ENCODE measurements around the gene LYZL1. TPM values are rescaled to one million over a fixed set of nuclear protein-coding genes. Genes with fewer than 3 reads are reported as not detected.

The LYZL1 gene
- total RNA-seq, 4 donors from 2014 or later: not detected

DNA sequence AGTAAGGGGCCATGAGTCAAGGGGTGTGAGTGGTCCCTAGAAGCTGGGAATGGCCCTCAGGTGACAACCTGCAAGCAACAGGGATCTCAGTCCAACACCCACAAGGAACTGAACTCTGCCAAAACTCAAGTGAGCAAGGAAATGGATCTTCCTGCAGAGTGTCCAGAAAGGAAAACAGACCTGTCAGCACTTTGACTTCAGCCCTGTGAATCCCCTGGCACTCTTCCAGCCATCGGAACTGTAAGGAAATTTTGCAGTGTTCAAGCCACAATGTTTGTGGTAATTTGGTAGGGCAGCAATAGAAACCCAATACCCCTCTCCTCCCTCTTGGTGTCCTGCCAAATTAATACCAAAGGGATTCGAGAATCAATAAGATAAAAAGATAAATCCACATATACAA is 6.9 kb downstream of the LYZL1 start:
- no peak for DNase-seq
- Histone ChIP-seq H3K27ac (no peak overlapping the region), H3K4me1 (no peaks in the 10 kb centered on the region), H3K4me3 (no peak overlapping the region), H3K36me3 (no peaks in the 10 kb centered on the region), H3K27me3 (no peaks in the 10 kb centered on the region), H3K9me3 (peaks cover 0 to 8% of the 10 kb centered on the region in 2 donors)
- intact Hi-C loops (cut with DNase I; ENCODE audit: low total_unique reads): no loop called here
- no peak for TF ChIP-seq POLR2A (IDR thresholded peaks at IDR 0.05)
- TF ChIP-seq, protein P1, sequence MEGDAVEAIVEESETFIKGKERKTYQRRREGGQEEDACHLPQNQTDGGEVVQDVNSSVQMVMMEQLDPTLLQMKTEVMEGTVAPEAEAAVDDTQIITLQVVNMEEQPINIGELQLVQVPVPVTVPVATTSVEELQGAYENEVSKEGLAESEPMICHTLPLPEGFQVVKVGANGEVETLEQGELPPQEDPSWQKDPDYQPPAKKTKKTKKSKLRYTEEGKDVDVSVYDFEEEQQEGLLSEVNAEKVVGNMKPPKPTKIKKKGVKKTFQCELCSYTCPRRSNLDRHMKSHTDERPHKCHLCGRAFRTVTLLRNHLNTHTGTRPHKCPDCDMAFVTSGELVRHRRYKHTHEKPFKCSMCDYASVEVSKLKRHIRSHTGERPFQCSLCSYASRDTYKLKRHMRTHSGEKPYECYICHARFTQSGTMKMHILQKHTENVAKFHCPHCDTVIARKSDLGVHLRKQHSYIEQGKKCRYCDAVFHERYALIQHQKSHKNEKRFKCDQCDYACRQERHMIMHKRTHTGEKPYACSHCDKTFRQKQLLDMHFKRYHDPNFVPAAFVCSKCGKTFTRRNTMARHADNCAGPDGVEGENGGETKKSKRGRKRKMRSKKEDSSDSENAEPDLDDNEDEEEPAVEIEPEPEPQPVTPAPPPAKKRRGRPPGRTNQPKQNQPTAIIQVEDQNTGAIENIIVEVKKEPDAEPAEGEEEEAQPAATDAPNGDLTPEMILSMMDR (IDR thresholded peaks at IDR 0.05): no peak

DNA sequence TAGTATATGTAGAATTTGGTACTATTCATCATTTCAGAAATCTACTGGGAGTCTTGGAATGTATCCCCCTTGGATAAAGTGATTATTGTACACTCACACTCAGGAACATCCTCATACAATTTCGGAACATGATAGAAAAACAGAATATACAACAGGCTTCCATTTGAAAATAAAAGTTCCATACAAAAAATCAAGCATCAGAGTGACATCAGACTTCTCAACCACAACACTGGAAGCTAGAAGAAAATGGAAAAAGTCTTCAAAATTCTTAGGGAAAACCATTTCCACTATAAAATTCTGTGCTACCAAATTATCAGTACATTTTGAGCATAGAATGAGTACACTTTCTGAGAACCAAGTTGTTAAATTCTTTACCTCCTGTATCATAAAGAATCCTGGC is 8.8 kb downstream of the LYZL1 start:
- TF ChIP-seq, protein P1 (IDR thresholded peaks at IDR 0.05): no peak
- TF ChIP-seq POLR2A (IDR thresholded peaks at IDR 0.05): no peak
- Histone ChIP-seq H3K36me3 (no peaks in the 10 kb centered on the region), H3K4me1 (no peaks in the 10 kb centered on the region), H3K27ac (no peak overlapping the region), H3K27me3 (no peaks in the 10 kb centered on the region), H3K4me3 (no peak overlapping the region), H3K9me3 (peaks cover 0 to 16% of the 10 kb centered on the region in 2 donors)
- intact Hi-C loops (cut with DNase I; ENCODE audit: low total_unique reads): no loop called here
- DNase-seq: no peak

DNA sequence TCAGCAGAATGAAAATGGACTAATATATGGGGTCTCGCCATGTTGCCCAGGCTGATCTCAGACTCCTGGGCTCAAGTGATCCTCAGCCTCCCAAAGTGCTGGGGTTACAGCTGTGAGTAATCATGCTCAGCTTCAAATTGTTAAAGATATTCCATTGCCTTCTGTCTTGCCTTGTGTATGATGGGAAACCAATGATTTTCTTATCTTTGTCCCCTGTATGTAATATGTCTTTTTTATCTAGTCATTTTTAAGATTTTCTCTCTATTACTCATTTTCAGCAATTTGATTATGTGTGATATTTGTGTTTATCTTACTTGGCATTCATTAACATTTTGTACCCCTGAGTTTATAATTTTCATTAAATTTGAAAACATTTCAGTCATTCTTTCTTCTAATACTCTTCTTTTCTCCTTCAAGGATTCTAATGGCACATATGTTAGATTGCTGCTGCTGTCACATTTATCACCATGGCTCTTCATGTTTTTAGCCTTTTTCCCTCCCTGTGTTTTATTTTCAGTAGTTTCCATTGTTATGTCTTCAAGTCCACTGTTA is 12.6 kb downstream of the LYZL1 start:
- Histone ChIP-seq H3K4me1 (no peaks in the 10 kb centered on the region), H3K27ac (no peak overlapping the region), H3K4me3 (no peak overlapping the region), H3K9me3 (peaks cover 0 to 16% of the 10 kb centered on the region in 2 donors), H3K27me3 (no peaks in the 10 kb centered on the region), H3K36me3 (no peaks in the 10 kb centered on the region)
- intact Hi-C loops (cut with DNase I; ENCODE audit: low total_unique reads): no loop called here
- TF ChIP-seq, protein P1 (IDR thresholded peaks at IDR 0.05): no peak
- no peak for TF ChIP-seq POLR2A (IDR thresholded peaks at IDR 0.05)
- DNase-seq: no peak

DNA sequence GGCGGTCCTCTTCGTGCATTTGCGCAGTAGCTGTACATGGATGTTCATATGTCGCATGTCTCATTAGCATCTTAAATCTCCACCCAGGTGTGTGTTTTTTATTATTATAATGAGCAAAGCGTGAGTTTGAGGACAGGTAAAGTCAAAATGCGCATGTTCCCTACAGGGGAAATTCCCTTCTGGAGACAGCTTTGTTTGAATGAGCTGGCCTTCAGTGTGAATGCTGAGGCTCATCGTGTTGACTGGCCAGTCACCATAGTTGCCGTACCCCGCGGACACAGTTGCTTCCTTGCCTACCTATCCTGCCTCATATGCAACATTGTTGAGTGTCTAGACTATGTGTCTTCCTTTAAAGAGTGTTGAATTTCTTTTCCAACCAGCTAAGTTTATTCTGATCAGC is 13.6 kb downstream of the LYZL1 start:
- H3K27me3 ChIP-seq: no peaks in the 10 kb centered on the region

DNA sequence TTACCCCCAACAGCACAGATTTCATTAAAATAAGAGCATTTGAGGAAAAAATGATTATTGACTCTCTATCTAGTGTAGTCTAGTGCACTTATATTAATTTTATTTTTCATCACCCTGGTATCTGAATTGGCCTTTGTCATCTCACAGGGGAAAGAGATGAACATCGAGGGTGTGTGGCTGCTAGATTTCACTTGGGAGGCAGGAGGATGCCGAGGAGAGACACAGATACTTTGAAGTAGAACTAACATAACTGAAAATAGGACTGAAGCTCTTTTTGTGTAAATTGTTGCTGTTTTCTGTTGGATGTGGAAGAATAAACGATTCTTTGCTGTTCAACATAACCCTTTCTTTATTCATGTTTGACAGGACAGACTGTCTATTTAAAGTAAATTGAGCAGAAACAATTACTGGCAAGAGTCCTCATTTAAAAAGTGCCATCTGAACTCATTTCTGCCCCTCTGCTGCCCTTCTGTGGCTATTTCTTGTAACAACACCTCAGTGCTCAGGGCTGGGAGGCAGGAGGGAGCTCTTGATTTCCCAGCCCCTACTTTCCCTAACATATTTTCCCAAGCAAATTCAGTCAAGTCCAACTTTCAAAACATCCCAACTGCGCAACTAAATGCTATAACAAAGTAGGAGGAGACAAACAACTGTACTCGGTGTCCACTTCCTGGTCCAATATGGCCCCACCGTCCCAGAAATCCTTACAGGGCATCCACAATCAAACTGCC is 15.6 kb downstream of the LYZL1 start:
- H3K36me3 ChIP-seq: no peaks in the 10 kb centered on the region
- H3K9me3 ChIP-seq: peaks cover 0 to 13% of the 10 kb centered on the region in 2 donors
- no peaks in the 10 kb centered on the region for H3K27me3 ChIP-seq
- H3K4me3 ChIP-seq: no peak overlapping the region
- no peaks in the 10 kb centered on the region for H3K4me1 ChIP-seq
- intact Hi-C loops (cut with DNase I; ENCODE audit: low total_unique reads): loop anchor here (2.0 kb wide), 1 partner anchor 640 kb away; no protein-coding TSS in a partner anchor
- H3K27ac ChIP-seq: no peak overlapping the region
- TF ChIP-seq, protein P1 (IDR thresholded peaks at IDR 0.05): peak; percentile 82 to 93 (median 84)
- TF ChIP-seq POLR2A (IDR thresholded peaks at IDR 0.05): no peak
- DNase-seq: peak; percentile 70 to 73

More for the DNA sequence above, 13.6 kb downstream of the LYZL1 start:
- intact Hi-C loops (cut with DNase I; ENCODE audit: low total_unique reads): no loop called here
- H3K4me1 ChIP-seq: no peaks in the 10 kb centered on the region
- no peak for DNase-seq
- TF ChIP-seq, protein P1 (IDR thresholded peaks at IDR 0.05): no peak
- TF ChIP-seq POLR2A (IDR thresholded peaks at IDR 0.05): no peak
- H3K27ac ChIP-seq: no peak overlapping the region
- H3K36me3 ChIP-seq: no peaks in the 10 kb centered on the region
- H3K4me3 ChIP-seq: no peak overlapping the region
- peaks cover 0 to 14% of the 10 kb centered on the region in 2 donors for H3K9me3 ChIP-seq

Data from uterus (tissue), 4 donors.